Adrenal gland (tissue), 12 donors: ENCODE data around the gene AOC2. TPM values are rescaled to one million over a fixed set of nuclear protein-coding genes. Genes with fewer than 3 reads are reported as not detected.
"Not testable (repeated sequence)": the region's sequence is repeated elsewhere in the genome, so short reads cannot be mapped to it uniquely, and the experiment has no call there.

Source experiments
- DNase-seq, 7 donors: peaks; one replicate each; pipeline ENCODE4 v3.0.0-alpha.2; 2019 to 2020
- H3K27ac ChIP-seq, 5 donors: fragments of 200-600 bp; sonication (generic) in 4 of 5; 1 replicate in 3 of 5; 2 replicates in 2 of 5; pipeline versions ENCODE4 v1.5.1 to v1.8.0; 2016 to 2020; ENCODE audit warnings: mild to moderate bottlenecking in 1 of 5
- H3K27me3 ChIP-seq: fragments of 200-600 bp; 2 replicates; pipeline ENCODE4 v1.8.0; 2021
- H3K36me3 ChIP-seq, 2 donors: fragments of 200-600 bp; replicated peaks in 1 of 2; 1 replicate in 1 of 2; 2 replicates in 1 of 2; pipeline versions ENCODE4 v1.5.1 to v1.8.0; 2018 to 2022
- H3K4me1 ChIP-seq, 2 donors: fragments of 200-600 bp; replicated peaks in 1 of 2; 1 replicate in 1 of 2; 2 replicates in 1 of 2; pipeline versions ENCODE4 v1.5.1 to v1.8.0; 2018 to 2021
- H3K4me3 ChIP-seq, 4 donors: fragments of 200-600 bp; sonication (generic) in 3 of 4; one replicate each; pipeline ENCODE4 v1.5.1; 2016 to 2018
- H3K9me3 ChIP-seq, 3 donors: fragments of 200-600 bp; sonication (generic) in 1 of 3; replicated peaks in 1 of 3; 1 replicate in 2 of 3; 2 replicates in 1 of 3; pipeline versions ENCODE4 v1.5.1 to v1.8.0; 2016 to 2021
- POLR2A ChIP-seq, 2 donors: fragments of 450-650 bp; IDR thresholded peaks; one replicate each; pipeline ENCODE4 v1.6.1; 2017; ENCODE audit warnings: antibody characterized with exemption in 2 of 2, mild to moderate bottlenecking in 2 of 2, moderate library complexity in 1 of 2
- WGBS, 4 donors: extraction: QIAGEN DNeasy Blood & Tissue Kit in 2 of 4; methylation state at CpG; one replicate each; pipeline versions ENCODE4 v1.1.5 to v1.1.7; 2013 to 2017; 5-methylcytosine and 5-hydroxymethylcytosine counted together
- intact Hi-C, 2 donors: fragments of 100-400 bp; cut with DNase I; formaldehyde crosslinking; loops; one replicate each; pipeline versions ENCODE4 v1.14.1 to v1.15.0; 2022 to 2023
- polyA plus RNA-seq, 3 donors: library from polyadenylated mRNA; stranded (reverse); fragments of 200-250 nt in 2 of 3; fragments of 350-450 nt in 1 of 3; fragmentation: Illumina TruSeq in 1 of 3; extraction: RNeasy Lipid Tissue Mini Kit (QIAGEN cat#74804) in 1 of 3; gene quantifications; one replicate each; pipeline ENCODE4 v1.2.3, GENCODE V29; 2013 to 2014
- total RNA-seq, 9 donors: library from RNA; depleted of rRNA in 4 of 9; stranded (reverse); fragments of >200 nt in 4 of 9; fragments of 120-200 nt in 1 of 9; fragmentation: NEBNext Ultra II Directional in 1 of 9; extraction: Animal tissue kit (Norgen Biotek cat#: 25700) in 1 of 9; gene quantifications; one replicate each; pipeline versions ENCODE4 v1.1.0 to v1.2.4, GENCODE V29; 2013 to 2023
- TF ChIP-seq, protein P1 (sequence below), 6 experiments: fragments of 450-650 bp in 4 of 6; fragments of 200-600 bp in 2 of 6; sonication (generic) in 1 of 6; IDR thresholded peaks; 1 replicate in 5 of 6; 2 replicates in 1 of 6; pipeline versions ENCODE4 v1.5.1 to v1.8.0; 2016 to 2021; ENCODE audit warnings: antibody characterized with exemption in 6 of 6, mild to moderate bottlenecking in 2 of 6, moderate library complexity in 1 of 6
- donor health status: healthy with polysubstance abuse.
- donor health status: Bipolar disorder and iron deficiency.
- donor health status: DM: yes; HTN: yes; CAD: no.
- donor health status: DM: no; HTN: no; CAD: no.
- donor health status: DM: no; HTN: no; CAD: no.
- donor health status: DM: yes; HTN: yes; CAD: no.

The AOC2 gene
- total and polyA plus RNA-seq, 12 donors, result 0.60 to 2.2 (median 1.4) TPM

DNA sequence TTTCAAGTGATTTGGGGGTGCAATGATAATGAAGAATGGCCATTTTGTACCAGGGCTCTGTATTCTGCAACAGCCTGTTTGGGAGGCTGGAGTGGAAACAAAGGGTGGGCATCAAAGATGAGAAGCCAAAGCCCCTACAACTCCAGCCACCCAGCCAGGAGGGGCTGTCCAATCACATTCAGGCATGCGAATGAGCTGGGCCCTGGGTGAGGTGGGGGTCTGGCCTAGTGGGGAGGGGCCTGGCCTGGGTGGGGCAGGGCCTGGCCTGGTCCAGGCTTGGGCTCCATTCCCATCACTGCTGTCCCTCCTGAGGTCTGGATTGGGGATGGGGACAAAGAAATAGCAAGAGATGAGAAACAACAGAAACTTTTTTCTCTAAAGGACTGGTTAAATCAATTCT is 13.0 kb downstream of the AOC2 start:
- DNase-seq, result no peak
- H3K4me3 ChIP-seq, result no peak overlapping the region
- no peaks in the 10 kb centered on the region for H3K27me3 ChIP-seq
- no peaks in the 10 kb centered on the region for H3K9me3 ChIP-seq
- intact Hi-C loops, result no loop called here
- H3K27ac ChIP-seq, result no peak overlapping the region
- H3K4me1 ChIP-seq, result peaks cover 4 to 21% of the 10 kb centered on the region in 2 donors
- no peaks in the 10 kb centered on the region for H3K36me3 ChIP-seq
- WGBS, 4 donors, result 89 to 100% (median 91%) methylated on average over 1 of the region's 1 CpG; no CpG with 5 or more reads in 1 of the 4 donors
- TF ChIP-seq, protein P1, sequence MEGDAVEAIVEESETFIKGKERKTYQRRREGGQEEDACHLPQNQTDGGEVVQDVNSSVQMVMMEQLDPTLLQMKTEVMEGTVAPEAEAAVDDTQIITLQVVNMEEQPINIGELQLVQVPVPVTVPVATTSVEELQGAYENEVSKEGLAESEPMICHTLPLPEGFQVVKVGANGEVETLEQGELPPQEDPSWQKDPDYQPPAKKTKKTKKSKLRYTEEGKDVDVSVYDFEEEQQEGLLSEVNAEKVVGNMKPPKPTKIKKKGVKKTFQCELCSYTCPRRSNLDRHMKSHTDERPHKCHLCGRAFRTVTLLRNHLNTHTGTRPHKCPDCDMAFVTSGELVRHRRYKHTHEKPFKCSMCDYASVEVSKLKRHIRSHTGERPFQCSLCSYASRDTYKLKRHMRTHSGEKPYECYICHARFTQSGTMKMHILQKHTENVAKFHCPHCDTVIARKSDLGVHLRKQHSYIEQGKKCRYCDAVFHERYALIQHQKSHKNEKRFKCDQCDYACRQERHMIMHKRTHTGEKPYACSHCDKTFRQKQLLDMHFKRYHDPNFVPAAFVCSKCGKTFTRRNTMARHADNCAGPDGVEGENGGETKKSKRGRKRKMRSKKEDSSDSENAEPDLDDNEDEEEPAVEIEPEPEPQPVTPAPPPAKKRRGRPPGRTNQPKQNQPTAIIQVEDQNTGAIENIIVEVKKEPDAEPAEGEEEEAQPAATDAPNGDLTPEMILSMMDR (IDR thresholded peaks at IDR 0.05), result no peak
- no peak for TF ChIP-seq POLR2A (IDR thresholded peaks at IDR 0.05)

DNA sequence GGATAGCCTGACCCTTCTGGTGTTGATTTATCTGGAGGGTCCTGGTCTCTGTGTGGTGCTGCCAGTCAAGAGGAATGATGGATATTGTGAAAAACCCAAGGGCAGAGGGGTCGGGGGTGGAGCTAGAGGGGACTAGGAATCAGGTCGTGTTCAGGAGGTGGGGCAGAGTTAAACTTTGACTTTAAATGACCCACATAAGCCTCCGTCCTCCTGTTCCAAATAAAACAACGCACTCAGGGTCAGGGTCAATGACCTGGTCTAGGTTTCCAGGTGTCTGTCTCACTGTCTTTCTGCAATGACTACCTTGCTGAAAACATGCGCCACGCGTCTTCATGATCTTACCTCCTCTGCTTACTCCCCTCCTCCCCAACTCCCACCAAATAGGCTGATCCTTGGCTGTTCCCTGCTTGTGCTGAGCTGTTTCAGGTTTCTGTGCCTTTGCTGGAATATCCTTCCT is 21.3 kb downstream of the AOC2 start:
- no peaks in the 10 kb centered on the region for H3K9me3 ChIP-seq
- H3K4me3 ChIP-seq, result no peak overlapping the region
- no peak overlapping the region for H3K27ac ChIP-seq
- no peaks in the 10 kb centered on the region for H3K27me3 ChIP-seq
- no peak for DNase-seq
- 68 to 81% (median 72%) methylated on average over 7 of the region's 7 CpGs for WGBS, 4 donors
- no peaks in the 10 kb centered on the region for H3K36me3 ChIP-seq
- H3K4me1 ChIP-seq, result no peaks in the 10 kb centered on the region
- TF ChIP-seq, protein P1 (IDR thresholded peaks at IDR 0.05), result no peak
- no peak for TF ChIP-seq POLR2A (IDR thresholded peaks at IDR 0.05)
- intact Hi-C loops, result no loop called here

DNA sequence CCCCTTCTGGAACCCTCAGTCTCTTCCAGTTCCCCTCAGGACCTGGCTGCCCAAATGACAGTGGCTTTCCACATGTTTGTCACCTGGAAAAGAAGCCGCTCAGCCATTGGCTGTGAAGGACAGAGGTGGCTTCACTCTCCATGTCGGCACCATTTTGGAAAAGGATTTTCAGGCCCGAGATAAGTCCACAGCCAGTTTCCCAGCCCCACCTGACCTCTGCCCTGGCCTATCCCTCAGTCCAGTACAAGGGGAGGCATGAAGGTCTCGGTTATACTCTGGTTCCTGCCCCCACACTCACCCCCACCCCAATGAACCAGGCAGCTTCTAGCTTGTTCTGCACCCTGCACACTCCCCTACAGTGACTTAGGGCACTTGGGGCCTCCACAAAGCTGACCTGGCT is 21.8 kb downstream of the AOC2 start:
- 86 to 100% (median 93%) methylated on average over 4 of the region's 4 CpGs for WGBS, 4 donors
- no peak for DNase-seq
- no peaks in the 10 kb centered on the region for H3K9me3 ChIP-seq
- no peaks in the 10 kb centered on the region for H3K27me3 ChIP-seq
- H3K27ac ChIP-seq, result no peak overlapping the region
- H3K36me3 ChIP-seq, result no peaks in the 10 kb centered on the region
- intact Hi-C loops, result no loop called here
- H3K4me1 ChIP-seq, result no peaks in the 10 kb centered on the region
- no peak overlapping the region for H3K4me3 ChIP-seq
- no peak for TF ChIP-seq POLR2A (IDR thresholded peaks at IDR 0.05)
- TF ChIP-seq, protein P1 (IDR thresholded peaks at IDR 0.05), result no peak

DNA sequence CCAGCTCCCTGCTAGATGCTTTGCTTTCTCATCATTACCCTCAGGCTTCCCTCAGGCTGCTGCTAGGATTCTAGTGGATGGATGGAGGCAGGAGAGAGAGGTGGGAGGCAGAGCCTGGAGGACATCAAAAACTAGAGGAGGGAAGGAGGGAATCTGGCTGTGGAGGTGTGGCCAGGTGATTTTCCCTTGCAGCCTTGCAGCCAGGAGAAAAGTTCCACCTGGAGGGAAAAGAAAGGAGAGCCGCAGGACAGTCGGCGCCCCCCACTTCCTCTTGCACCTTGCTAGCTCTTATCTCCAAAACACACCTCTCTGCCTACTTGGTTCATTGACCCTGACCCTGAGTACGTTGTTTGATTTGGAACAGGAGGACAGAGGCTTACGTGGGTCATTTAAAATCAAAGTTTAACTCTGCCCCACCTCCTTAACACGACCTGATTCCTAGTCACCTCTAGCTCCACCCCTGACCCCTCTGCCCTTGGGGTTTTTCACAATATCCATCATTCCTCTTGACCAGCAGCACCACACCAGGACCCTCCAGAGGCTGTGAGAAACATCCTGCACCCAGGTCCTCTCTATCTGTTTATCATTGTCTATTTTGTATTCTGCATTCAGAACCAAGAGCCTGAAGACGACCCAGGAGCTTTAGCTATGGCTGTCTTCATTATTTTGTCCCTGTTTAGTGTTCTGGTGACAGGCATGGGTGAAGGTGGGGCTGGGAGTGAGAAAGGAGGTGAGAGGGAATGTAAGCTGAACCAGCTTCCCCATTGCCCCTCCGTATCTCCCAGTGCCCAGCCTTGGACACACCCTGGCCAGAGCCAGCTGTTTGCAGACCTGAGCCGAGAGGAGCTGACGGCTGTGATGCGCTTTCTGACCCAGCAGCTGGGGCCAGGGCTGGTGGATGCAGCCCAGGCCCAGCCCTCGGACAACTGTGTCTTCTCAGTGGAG is 22.5 kb downstream of the AOC2 start:
- Histone ChIP-seq H3K9me3 (no peaks in the 10 kb centered on the region), H3K4me3 (no peak overlapping the region), H3K4me1 (no peaks in the 10 kb centered on the region), H3K27ac (no peak overlapping the region), H3K27me3 (no peaks in the 10 kb centered on the region), H3K36me3 (no peaks in the 10 kb centered on the region)
- no peak for TF ChIP-seq POLR2A (IDR thresholded peaks at IDR 0.05)
- TF ChIP-seq, protein P1 (IDR thresholded peaks at IDR 0.05), result no peak
- no peak for DNase-seq
- 70 to 84% (median 76%) methylated on average over 8 to 12 of the region's 12 CpGs for WGBS, 4 donors
- intact Hi-C loops, result no loop called here

DNA sequence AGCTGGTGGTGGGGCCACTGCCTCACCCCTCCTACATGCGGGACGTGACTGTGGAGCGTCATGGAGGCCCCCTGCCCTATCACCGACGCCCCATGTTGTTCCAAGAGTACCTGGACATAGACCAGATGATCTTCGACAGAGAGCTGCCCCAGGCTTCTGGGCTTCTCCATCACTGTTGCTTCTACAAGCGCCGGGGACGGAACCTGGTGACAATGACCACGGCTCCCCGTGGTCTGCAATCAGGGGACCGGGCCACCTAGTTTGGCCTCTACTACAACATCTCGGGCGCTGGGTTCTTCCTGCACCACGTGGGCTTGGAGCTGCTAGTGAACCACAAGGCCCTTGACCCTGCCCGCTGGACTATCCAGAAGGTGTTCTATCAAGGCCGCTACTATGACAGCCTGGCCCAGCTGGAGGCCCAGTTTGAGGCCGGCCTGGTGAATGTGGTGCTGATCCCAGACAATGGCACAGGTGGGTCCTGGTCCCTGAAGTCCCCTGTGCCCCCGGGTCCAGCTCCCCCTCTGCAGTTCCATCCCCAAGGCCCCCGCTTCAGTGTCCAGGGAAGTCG is 23.4 kb downstream of the AOC2 start:
- H3K27me3 ChIP-seq, H3K4me1 ChIP-seq, H3K4me3 ChIP-seq, H3K9me3 ChIP-seq, intact Hi-C loops, H3K36me3 ChIP-seq, H3K27ac ChIP-seq, DNase-seq: not testable (repeated sequence)
- 80 to 100% (median 95%) methylated on average over 1 to 21 of the region's 21 CpGs for WGBS, 4 donors
